Gastroesophageal sphincter (tissue), 3 donors: ENCODE measurements around the gene CIT.

Experiments used
- CTCF ChIP-seq, 4 experiments: fragments of 200-600 bp in 2 of 4; fragments of 450-650 bp in 2 of 4; sonication (generic) in 1 of 4; IDR thresholded peaks; one replicate each; pipeline ENCODE4 v1.5.1; 2017 to 2019; ENCODE audit warnings: antibody characterized with exemption in 4 of 4, mild to moderate bottlenecking in 2 of 4, moderate library complexity in 2 of 4
- EP300 ChIP-seq: sonication (generic); formaldehyde crosslinking; IDR thresholded peaks from one replicate; pipeline ENCODE4 v1.6.1; 2017; ENCODE audit warnings: antibody characterized with exemption, mild to moderate bottlenecking
- POLR2A ChIP-seq, 2 donors: fragments of 450-650 bp; IDR thresholded peaks; one replicate each; pipeline ENCODE4 v1.6.1; 2017; ENCODE audit warnings: antibody characterized with exemption in 2 of 2, mild to moderate bottlenecking in 2 of 2, moderate library complexity in 1 of 2

DNA sequence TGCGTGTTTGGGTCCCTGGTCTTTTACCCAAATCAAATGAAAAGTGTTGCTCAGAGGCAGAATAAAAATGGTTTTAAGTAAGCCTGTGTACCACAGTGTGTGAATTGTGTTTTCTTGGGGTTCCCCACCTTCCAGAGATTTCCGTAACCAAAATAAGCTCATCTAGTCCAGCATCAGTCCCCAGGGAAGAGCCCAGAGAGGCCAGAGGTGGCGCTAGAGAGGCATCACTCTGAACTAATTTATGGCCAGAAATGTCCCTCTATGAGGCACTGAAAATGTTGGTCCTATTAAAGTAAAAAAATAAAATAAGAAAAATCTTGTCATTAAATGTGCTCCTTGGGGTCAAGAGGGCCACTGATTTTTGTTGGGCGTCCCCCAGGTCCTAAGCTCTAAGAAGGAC, 234.1 kb downstream of the CIT start:
- TF ChIP-seq EP300 = no peak
- TF ChIP-seq CTCF (IDR thresholded peaks at IDR 0.05) = no peak
- no peak for TF ChIP-seq POLR2A (IDR thresholded peaks at IDR 0.05)
